Common myeloid progenitor, CD34-positive (primary cell): ENCODE data around the gene GSTA3.
A peak's percentile ranks its signal among the peaks of the same experiment; 100 is the strongest.

Experiments used
- CTCF ChIA-PET: fragments of 350-600 bp; sonication (Branson Sonifier 250); formaldehyde crosslinking; loops from one replicate; lab custom pipeline; 2021; ENCODE audit warnings: antibody characterized with exemption; lab: Charles Lee
- POLR2A ChIA-PET: fragments of 350-600 bp; sonication (Branson Sonifier 250); formaldehyde crosslinking; loops from one replicate; lab custom pipeline; 2021; ENCODE audit warnings: antibody characterized with exemption; lab: Charles Lee
- DNase-seq, 3 donors: peaks; one replicate each; pipeline versions ENCODE4 v3.0.0 to v3.0.0-alpha.2; 2013
- H3K27ac ChIP-seq, 2 experiments: 1 replicate in 1 of 2; 2 replicates in 1 of 2; pipeline ENCODE4 v1.7.0; 2013; ENCODE audit warnings: inconsistent platforms in 2 of 2, low read length in 2 of 2, mild to moderate bottlenecking in 2 of 2, low read depth in 1 of 2, moderate library complexity in 1 of 2; ENCODE audit not compliant: severe bottlenecking in 2 of 2, insufficient read depth in 1 of 2, poor library complexity in 1 of 2
- H3K27me3 ChIP-seq, 5 experiments: replicated peaks in 2 of 5; 1 replicate in 3 of 5; 2 replicates in 2 of 5; pipeline versions ENCODE4 v1.6.1 to v1.7.0; 2013; ENCODE audit warnings: low read length in 4 of 5, mild to moderate bottlenecking in 2 of 5, moderate library complexity in 2 of 5, inconsistent platforms in 1 of 5; ENCODE audit not compliant: insufficient read depth in 5 of 5, control insufficient read depth in 4 of 5
- H3K36me3 ChIP-seq, 4 experiments: 1 replicate in 2 of 4; 2 replicates in 2 of 4; pipeline versions ENCODE4 v1.6.1 to v1.7.0; 2013; ENCODE audit warnings: low read length in 3 of 4, control low read depth in 1 of 4, mild to moderate bottlenecking in 1 of 4; ENCODE audit not compliant: control insufficient read depth in 4 of 4, insufficient read depth in 4 of 4
- H3K4me1 ChIP-seq, 4 experiments: 1 replicate in 3 of 4; 2 replicates in 1 of 4; pipeline versions ENCODE4 v1.6.1 to v1.7.1; 2013; ENCODE audit warnings: low read length in 3 of 4, mild to moderate bottlenecking in 3 of 4, control low read depth in 1 of 4, inconsistent platforms in 1 of 4, moderate library complexity in 1 of 4; ENCODE audit not compliant: control insufficient read depth in 4 of 4, insufficient read depth in 4 of 4; ENCODE audit errors: control extremely low read depth in 1 of 4
- H3K4me3 ChIP-seq, 7 experiments: 1 replicate in 4 of 7; 2 replicates in 3 of 7; pipeline versions ENCODE4 v1.5.1 to v1.7.0; 2013; ENCODE audit warnings: mild to moderate bottlenecking in 7 of 7, low read length in 6 of 7, moderate library complexity in 6 of 7, inconsistent platforms in 2 of 7, low read depth in 2 of 7, control low read depth in 1 of 7; ENCODE audit not compliant: insufficient read depth in 4 of 7, control insufficient read depth in 1 of 7; ENCODE audit errors: extremely low read depth in 1 of 7
- H3K9me3 ChIP-seq, 5 experiments: 1 replicate in 4 of 5; 2 replicates in 1 of 5; pipeline versions ENCODE4 v1.6.1 to v1.7.1; 2013; ENCODE audit warnings: low read length in 4 of 5, mild to moderate bottlenecking in 2 of 5, inconsistent platforms in 1 of 5, low read depth in 1 of 5, moderate library complexity in 1 of 5; ENCODE audit not compliant: control insufficient read depth in 4 of 5, insufficient read depth in 2 of 5; ENCODE audit errors: control extremely low read depth in 1 of 5
- WGBS: methylation state at CpG from one replicate; pipeline ENCODE4 v1.1.5; 2013; ENCODE audit not compliant: insufficient coverage; 5-methylcytosine and 5-hydroxymethylcytosine counted together

The GSTA3 gene

DNA sequence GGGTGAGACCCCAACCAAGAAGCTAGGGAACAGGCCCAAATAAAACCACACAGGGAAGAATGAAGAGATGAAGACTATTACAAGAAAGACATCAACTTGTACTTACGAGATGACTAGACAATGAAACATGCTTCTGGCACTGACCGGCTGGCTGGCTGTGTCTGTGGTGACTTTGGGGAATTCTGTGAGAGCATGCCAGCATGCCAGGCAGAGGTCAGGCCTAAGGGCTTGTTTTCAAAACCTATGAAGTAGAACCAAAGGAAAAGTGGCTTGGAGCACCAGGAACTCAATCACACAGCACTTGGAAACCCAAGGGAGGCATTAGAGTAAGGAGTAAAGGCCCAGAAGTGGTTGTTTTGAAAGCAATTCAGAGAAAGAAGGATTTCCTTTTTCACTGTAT, 28.4 kb upstream of the GSTA3 start:
- no peak for DNase-seq
- H3K9me3 ChIP-seq: peaks cover 0 to 2% (median 0%) of the 10 kb centered on the region in 5 experiments
- WGBS: 94% methylated on average over 2 of the region's 2 CpGs

GRCh38 chr6:52933778-52934177, 24.3 kb upstream of the GSTA3 start:
- Histone ChIP-seq H3K27me3 (peaks cover 0 to 2% (median 0%) of the 10 kb centered on the region in 5 experiments), H3K4me3 (no peak overlapping the region), H3K4me1 (peaks cover 0 to 6% (median 0%) of the 10 kb centered on the region in 4 experiments), H3K27ac (no peak overlapping the region), H3K36me3 (no peaks in the 10 kb centered on the region), H3K9me3 (peaks cover 0 to 2% (median 0%) of the 10 kb centered on the region in 5 experiments)
- CTCF ChIA-PET: no interaction called here
- 100% methylated on average over 1 of the region's 2 CpGs for WGBS
- DNase-seq: no peak
- POLR2A ChIA-PET: no interaction called here

More for the DNA sequence above, 28.4 kb upstream of the GSTA3 start:
- H3K4me1 ChIP-seq: peaks cover 0 to 6% (median 0%) of the 10 kb centered on the region in 4 experiments
- peaks cover 0 to 2% (median 0%) of the 10 kb centered on the region in 5 experiments for H3K27me3 ChIP-seq
- ChIA-PET CTCF (no interaction called here), POLR2A (no interaction called here)
- no peak overlapping the region for H3K27ac ChIP-seq
- no peaks in the 10 kb centered on the region for H3K36me3 ChIP-seq
- H3K4me3 ChIP-seq: no peak overlapping the region

GRCh38 chr6:52931351-52931750, 21.9 kb upstream of the GSTA3 start:
- ChIA-PET CTCF (no interaction called here), POLR2A (no interaction called here)
- no peaks in the 10 kb centered on the region for H3K9me3 ChIP-seq
- WGBS: 100% methylated on average over 1 of the region's 2 CpGs
- H3K27me3 ChIP-seq: peaks cover 0 to 2% (median 0%) of the 10 kb centered on the region in 5 experiments
- H3K4me1 ChIP-seq: no peaks in the 10 kb centered on the region
- no peak overlapping the region for H3K27ac ChIP-seq
- H3K36me3 ChIP-seq: no peaks in the 10 kb centered on the region
- H3K4me3 ChIP-seq: no peak overlapping the region
- no peak for DNase-seq

DNA sequence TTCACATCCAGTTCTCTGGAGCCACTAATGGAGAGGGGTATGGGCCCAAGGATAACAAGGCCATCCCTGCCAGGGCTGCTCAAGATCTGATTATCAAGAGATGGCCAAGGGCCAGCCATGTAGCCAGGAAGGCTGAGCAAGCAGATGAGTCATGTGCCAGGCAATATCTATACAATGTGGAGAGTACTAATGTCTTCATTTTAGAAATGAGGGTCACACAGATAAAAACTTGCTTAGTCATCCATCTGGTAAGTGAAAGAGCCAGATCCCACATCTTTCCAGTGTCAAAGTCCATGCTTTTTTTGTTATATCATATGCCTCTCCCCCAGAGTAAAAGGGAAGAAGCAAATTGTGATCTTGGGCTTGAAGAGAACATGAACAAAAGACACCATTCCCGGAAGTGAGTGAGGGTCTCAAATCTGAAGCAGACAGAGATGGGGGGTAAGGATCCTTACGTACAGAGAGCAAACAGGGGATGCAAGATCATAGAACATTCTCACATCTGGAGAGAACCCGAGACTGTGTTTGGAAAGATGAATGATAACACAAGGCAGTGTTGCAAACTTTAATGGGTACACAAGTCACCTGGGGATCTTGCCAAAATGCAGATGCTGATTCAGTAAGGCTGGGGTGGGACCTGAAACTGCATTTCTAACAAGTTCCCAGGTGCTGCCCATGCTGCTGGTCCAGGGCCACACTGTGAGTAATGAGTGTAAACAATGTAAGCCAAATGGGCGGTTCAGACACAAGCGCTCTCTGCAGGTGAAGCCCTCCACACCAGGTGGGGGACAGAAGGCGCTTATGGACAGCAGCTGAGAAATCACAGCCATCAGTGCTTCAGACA, 20.0 kb upstream of the GSTA3 start:
- ChIA-PET POLR2A (no interaction called here), CTCF (no interaction called here)
- 97% methylated on average over 6 of the region's 6 CpGs for WGBS
- no peaks in the 10 kb centered on the region for H3K9me3 ChIP-seq
- no peak overlapping the region for H3K4me3 ChIP-seq
- H3K4me1 ChIP-seq: no peaks in the 10 kb centered on the region
- DNase-seq: peak in 2 of 3 donors; percentile 19 to 41
- no peaks in the 10 kb centered on the region for H3K36me3 ChIP-seq
- H3K27me3 ChIP-seq: peaks cover 0 to 2% (median 0%) of the 10 kb centered on the region in 5 experiments
- no peak overlapping the region for H3K27ac ChIP-seq

DNA sequence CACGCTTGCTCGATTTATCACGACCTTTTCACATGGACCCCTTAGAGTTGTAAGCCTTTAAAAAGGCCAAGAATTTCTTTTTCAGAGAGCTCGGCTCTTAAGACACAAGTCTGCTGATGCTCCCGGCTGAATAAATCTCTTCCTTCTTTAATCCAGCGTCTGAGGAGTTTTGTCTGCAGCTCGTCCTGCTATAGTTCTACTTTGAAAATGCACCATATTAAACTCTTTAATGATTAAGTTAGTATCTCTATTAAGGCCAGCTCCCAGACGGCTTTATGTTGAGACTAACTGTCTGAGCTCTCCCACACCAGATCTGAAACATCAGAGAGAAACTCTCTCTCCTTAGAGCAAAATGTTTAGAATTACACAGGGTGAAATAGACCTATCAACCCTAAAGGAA, 18.0 kb upstream of the GSTA3 start:
- ChIA-PET POLR2A (no interaction called here), CTCF (interaction anchor here (1.6 kb wide), 1 partner anchor 38 kb away, joined by 3 read pairs; no protein-coding TSS in a partner anchor)
- no peak for DNase-seq
- Histone ChIP-seq H3K27ac (no peak overlapping the region), H3K27me3 (no peaks in the 10 kb centered on the region), H3K4me3 (no peak overlapping the region), H3K4me1 (no peaks in the 10 kb centered on the region), H3K9me3 (no peaks in the 10 kb centered on the region), H3K36me3 (no peaks in the 10 kb centered on the region)
- 100% methylated on average over 5 of the region's 8 CpGs for WGBS

DNA sequence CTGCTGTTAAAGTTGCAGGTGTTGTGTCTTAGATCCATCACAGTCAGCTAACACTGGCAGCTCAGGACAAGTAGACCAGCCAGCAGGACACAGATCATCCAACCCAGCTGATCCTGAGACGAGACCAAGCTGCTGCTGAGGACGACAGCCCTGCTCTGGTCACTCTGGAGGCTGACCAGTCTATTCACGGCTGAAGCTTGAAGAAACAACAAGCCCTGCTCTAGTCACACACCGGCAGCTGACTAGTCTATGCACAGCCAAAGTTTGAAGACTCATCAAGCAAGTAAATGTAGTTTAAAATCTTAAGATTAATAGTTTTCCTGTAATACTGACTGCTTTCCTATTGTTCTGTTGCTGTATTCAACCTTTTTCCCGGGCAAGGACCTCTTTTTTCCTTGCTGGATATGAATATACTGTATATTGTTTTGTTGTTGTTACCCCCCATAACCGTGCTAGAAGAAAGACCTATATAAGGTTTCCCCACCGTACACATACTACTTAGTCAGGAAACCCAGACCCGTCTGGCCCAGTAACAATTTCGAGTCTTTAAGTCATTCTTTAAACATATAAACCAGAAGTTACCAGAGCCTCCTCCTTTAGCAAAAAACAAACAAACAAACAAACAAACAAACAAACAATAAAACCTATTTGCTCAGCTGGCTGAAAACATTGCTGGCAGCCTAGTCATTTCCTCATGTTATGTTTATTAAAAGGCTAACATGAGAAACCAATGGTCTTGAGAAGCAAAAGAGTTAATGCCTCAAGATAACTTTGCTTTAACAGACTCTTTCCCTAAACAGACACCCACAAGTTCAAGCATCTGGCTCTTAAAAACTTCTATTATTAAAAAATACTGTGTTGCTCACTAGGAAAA, 16.7 kb upstream of the GSTA3 start:
- DNase-seq: no peak
- no peaks in the 10 kb centered on the region for H3K27me3 ChIP-seq
- no peak overlapping the region for H3K4me3 ChIP-seq
- WGBS: 100% methylated on average over 5 of the region's 9 CpGs
- no peak overlapping the region for H3K27ac ChIP-seq
- no peaks in the 10 kb centered on the region for H3K4me1 ChIP-seq
- ChIA-PET CTCF (interaction anchor here (1.6 kb wide), 1 partner anchor 37 kb away, joined by 3 read pairs; no protein-coding TSS in a partner anchor), POLR2A (no interaction called here)
- no peaks in the 10 kb centered on the region for H3K9me3 ChIP-seq
- H3K36me3 ChIP-seq: no peaks in the 10 kb centered on the region
